GM18951 (cell line): Measurements from ENCODE around the gene TPRG1L.

ENCODE experiments used
- POLR2A ChIP-seq: IDR thresholded peaks from 4 replicates; pipeline ENCODE4 v1.6.1; 2011; ENCODE audit warnings: mild to moderate bottlenecking; ENCODE audit not compliant: insufficient read length, insufficient read depth; ENCODE audit errors: extremely low read depth
- in situ Hi-C: fragments of 300-500 bp; cut with MboI; formaldehyde crosslinking; loops from one replicate; pipeline ENCODE4 v1.12.0; 2022; ENCODE audit warnings: low sequenced_read_pairs, mixed read lengths, inconsistent platforms; ENCODE audit not compliant: unreplicated experiment

The TPRG1L gene

GRCh38 chr1:3618881-3619671 lies 5.7 kb upstream of the TPRG1L start:
- in situ Hi-C loops = no loop called here
- no peak for TF ChIP-seq POLR2A

GRCh38 chr1:3620708-3621107 lies 4.1 kb upstream of the TPRG1L start:
- no peak for TF ChIP-seq POLR2A
- in situ Hi-C loops = loop anchor here (5.0 kb wide), 1 partner anchor 53 kb away; no protein-coding TSS in a partner anchor

- in situ Hi-C loops = loop anchor here (5.0 kb wide), 1 partner anchor 54 kb away; no protein-coding TSS in a partner anchor
Measured at GRCh38 chr1:3621151-3621671, 3.6 kb upstream of the TPRG1L start.

GRCh38 chr1:3622102-3622501 lies 2.7 kb upstream of the TPRG1L start:
- in situ Hi-C loops = loop anchor here (5.0 kb wide), 1 partner anchor 55 kb away; no protein-coding TSS in a partner anchor

GRCh38 chr1:3623441-3624199 lies 1.2 kb upstream of the TPRG1L start:
- in situ Hi-C loops = loop anchor here (5.0 kb wide), 1 partner anchor 56 kb away; no protein-coding TSS in a partner anchor
- TF ChIP-seq POLR2A = no peak

- TF ChIP-seq POLR2A = no peak
- in situ Hi-C loops = no loop called here
Measured at GRCh38 chr1:3625151-3625907, 514 bp downstream of the TPRG1L start.

- in situ Hi-C loops = no loop called here
- no peak for TF ChIP-seq POLR2A
Measured at GRCh38 chr1:3626025-3626424, 1.2 kb downstream of the TPRG1L start.

- no peak for TF ChIP-seq POLR2A
- in situ Hi-C loops = no loop called here
Measured at GRCh38 chr1:3627515-3628253, 2.9 kb downstream of the TPRG1L start.

- TF ChIP-seq POLR2A = no peak
- in situ Hi-C loops = no loop called here
Measured at GRCh38 chr1:3628445-3628844, 3.6 kb downstream of the TPRG1L start.

GRCh38 chr1:3629561-3630160 lies 4.8 kb downstream of the TPRG1L start:
- in situ Hi-C loops = no loop called here

GRCh38 chr1:3630161-3630611 lies 5.4 kb downstream of the TPRG1L start:
- no peak for TF ChIP-seq POLR2A
- in situ Hi-C loops = no loop called here

More at GRCh38 chr1:3629561-3630160, 4.8 kb downstream of the TPRG1L start:
- TF ChIP-seq POLR2A = no peak

GRCh38 chr1:3630914-3631313 lies 6.1 kb downstream of the TPRG1L start:
- in situ Hi-C loops = no loop called here

More at GRCh38 chr1:3630914-3631313, 6.1 kb downstream of the TPRG1L start:
- no peak for TF ChIP-seq POLR2A
